ENCODE measurements around the gene CCDC24. TPM values are rescaled to one million over a fixed set of nuclear protein-coding genes. Genes with fewer than 3 reads are reported as not detected.
A peak's percentile ranks its signal among the peaks of the same experiment; 100 is the strongest.

Gene CCDC24
- total and polyA plus RNA-seq, 2 donors (not counting 3 experiments of a cell fraction or from before 2014, with no cell fraction given) = 2.2 to 3.1 TPM

DNA sequence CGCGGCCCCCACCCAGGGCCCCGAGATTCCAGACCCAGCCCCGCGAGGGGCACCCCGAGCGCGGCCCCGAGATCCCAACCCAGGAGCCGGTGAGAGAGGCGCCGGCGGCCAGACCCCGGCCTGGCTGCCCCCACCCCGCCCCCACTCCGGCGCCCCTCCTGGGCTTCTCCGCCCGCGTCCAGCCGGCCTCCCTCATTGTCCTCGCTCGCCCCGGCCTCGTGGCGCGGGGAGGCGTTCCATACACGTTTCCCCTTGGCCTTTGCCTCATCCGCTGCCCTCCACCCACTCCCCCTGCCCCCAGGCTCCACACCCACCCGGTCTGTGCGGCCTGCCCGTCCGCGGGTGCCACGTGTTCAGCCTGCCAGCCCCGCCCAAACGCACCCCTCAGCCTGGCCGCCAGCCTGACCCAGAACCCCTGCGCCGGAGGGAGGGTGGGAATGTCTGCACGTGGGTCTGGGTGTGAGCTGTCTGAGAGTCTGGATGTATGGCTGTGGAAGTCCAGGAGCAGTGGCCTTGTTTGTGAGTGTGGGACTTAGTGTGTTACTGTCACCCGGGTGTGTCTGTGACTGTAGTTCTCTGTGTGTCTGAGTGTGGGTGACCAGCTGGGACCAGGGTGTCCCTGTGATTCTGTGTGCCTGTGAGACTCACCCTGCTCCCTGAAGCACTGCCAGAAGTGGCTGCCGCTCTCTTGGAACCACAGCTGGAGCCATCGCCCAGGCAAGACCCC lies 11.7 kb upstream of the CCDC24 start:
- peak overlapping the region; percentile 46 to 66 (median 50) for H3K4me3 ChIP-seq (replicated peaks in 1 of 3; ENCODE audit: insufficient read depth in 1 of 3, low read depth in 1 of 3, low read length in 3 of 3)
- peaks cover 47% of the 10 kb centered on the region for H3K79me2 ChIP-seq (ENCODE audit: control insufficient read depth, insufficient read depth, low read length)
- no peaks in the 10 kb centered on the region for H3K27me3 ChIP-seq (ENCODE audit: control insufficient read depth in 2 of 2, insufficient read depth in 2 of 2, low read length in 2 of 2)
- H3K27ac ChIP-seq (ENCODE audit: insufficient read depth, low read depth, low read length) = peak overlapping the region; percentile 13
- FAIRE-seq (peak; percentile 55), DNase-seq (ENCODE audit: low read depth, low spot score) (peak; percentile 47)
- H2AFZ ChIP-seq (ENCODE audit: low read depth, low read length) = peak overlapping the region; percentile 47
- peaks cover 27% of the 10 kb centered on the region for H3K4me1 ChIP-seq (ENCODE audit: control insufficient read depth, extremely low read depth, insufficient read depth, low read length)
- TF ChIP-seq MAX (IDR thresholded peaks at IDR 0.05; ENCODE audit: insufficient read depth, insufficient read length) = peak; percentile 71
- no peak for TF ChIP-seq GATA2 (IDR thresholded peaks at IDR 0.05; ENCODE audit: insufficient read depth, insufficient read length, low read depth, low read length)
- TF ChIP-seq MYC (IDR thresholded peaks at IDR 0.05; ENCODE audit: low read depth, low read length) = peak; percentile 95
- TF ChIP-seq FOS (IDR thresholded peaks at IDR 0.05; ENCODE audit: borderline replicate concordance, insufficient read depth, low read length) = no peak
- peak overlapping the region; percentile 74 for H3K9ac ChIP-seq (replicated peaks; ENCODE audit: extremely low read depth, insufficient read depth, low read length)
- POLR2A ChIA-PET = no interaction called here
- H3K9me3 ChIP-seq (replicated peaks; ENCODE audit: control insufficient read depth, insufficient read depth, low read length) = no peaks in the 10 kb centered on the region
- H4K20me1 ChIP-seq (replicated peaks; ENCODE audit: control insufficient read depth, extremely low read depth, insufficient read depth, low read length) = no peaks in the 10 kb centered on the region
- dilution Hi-C loops (cut with MboI; ENCODE audit: extremely low pct_ligation_motif_present, low sequenced_read_pairs) (no loop called here), intact Hi-C loops (cut with micrococcal nuclease) (loop anchor here (1.0 kb wide), 1 partner anchor 12 kb away; the partner anchor contains the start of gene CCDC24)
- CTCF ChIA-PET = no interaction called here
- BruUV-seq (replicated peaks) = TSS peak; percentile 25
- H3K4me2 ChIP-seq (ENCODE audit: insufficient read depth, low read length) = peak overlapping the region; percentile 53
- H3K36me3 ChIP-seq (ENCODE audit: control insufficient read depth in 2 of 2, extremely low read depth in 1 of 2, insufficient read depth in 2 of 2, low read length in 2 of 2) = peaks cover 0 to 12% of the 10 kb centered on the region in 2 experiments
- no peaks in the 10 kb centered on the region for H3K9me1 ChIP-seq (replicated peaks; ENCODE audit: control insufficient read depth, extremely low read depth, insufficient read depth, low read length)

Measured in endothelial cell of umbilical vein (primary cell).